ENCODE data around the gene RS1.

DNA sequence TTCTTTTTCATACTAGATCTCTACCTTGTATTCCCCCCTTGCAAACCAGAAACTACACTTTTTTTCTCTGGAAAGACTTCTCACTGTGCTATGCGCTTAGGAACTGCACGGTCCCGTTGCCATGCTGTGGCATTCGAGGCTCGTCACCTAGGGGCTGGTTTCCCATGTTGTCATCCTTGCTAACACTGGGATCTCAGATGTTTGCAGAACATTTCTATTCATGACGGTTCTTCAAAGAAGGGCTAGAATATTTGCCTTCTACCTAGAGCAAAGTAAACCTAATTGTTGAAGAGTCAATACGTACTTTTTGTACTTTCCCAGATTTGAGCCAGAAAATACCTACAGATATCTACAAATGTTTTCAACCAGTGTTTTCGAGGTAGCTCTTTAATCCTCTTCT, 41.0 kb downstream of the RS1 start:
- no peak for TF ChIP-seq CTCF (IDR thresholded peaks at IDR 0.05)
- no peak for TF ChIP-seq EP300 (IDR thresholded peaks at IDR 0.05)
- no peak for TF ChIP-seq POLR2A (IDR thresholded peaks at IDR 0.05)
